ENCODE measurements around the gene CPED1.
A peak's percentile ranks its signal among the peaks of the same experiment; 100 is the strongest.

The CPED1 gene

DNA sequence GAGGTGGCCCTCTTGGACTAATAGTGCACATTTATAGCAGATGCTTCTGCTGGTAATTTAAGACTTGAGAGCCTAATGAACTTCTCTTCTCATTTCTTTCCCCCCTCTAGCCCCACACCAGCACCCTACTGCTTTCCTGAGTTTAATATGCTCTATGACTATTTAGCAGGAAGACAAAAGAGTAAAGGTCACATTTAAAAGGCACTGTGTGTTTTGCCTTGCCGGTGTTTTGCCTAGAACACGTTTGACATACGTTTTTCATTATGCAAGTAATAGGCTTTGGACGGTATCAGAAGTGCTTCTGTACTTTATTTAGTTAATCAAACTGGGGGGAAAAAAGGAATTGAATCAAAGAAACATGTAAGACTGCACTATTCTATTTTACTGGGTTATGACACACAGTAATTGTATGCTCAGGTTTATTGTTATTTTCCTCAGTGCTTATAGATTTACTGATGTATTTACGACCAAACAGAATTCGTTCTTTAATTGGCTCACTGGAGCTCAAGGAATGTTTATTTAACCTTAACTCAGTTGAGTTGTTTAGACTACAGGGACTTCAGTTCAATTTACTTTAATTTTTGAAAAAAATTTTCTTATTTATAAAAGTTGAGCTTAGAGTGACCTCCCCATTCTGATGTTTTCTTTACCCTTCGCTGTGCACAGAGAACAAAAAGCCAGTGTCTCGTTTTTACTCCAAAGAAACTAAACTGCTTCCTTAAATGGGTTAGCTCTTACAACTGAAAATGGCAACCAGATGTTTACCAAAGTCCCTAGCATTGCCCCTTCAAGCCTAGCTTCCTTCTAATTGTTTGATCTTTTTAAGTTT is 35.4 kb downstream of the CPED1 start:
- peak overlapping the region; percentile 2 for H4K8ac ChIP-seq (ENCODE audit: low read length)
- peak overlapping the region; percentile 70 for H3K9ac ChIP-seq (ENCODE audit: low read length)
- H3K14ac ChIP-seq (ENCODE audit: low read length in 2 of 2) = no peak overlapping the region
- H3K4me2 ChIP-seq (ENCODE audit: low read length, poor library complexity, severe bottlenecking) = no peak overlapping the region
- no peaks in the 10 kb centered on the region for H3K4me1 ChIP-seq (ENCODE audit: control insufficient read depth, insufficient read depth, low read depth, low read length)
- no peak overlapping the region for H4K91ac ChIP-seq (ENCODE audit: low read length)
- no peaks in the 10 kb centered on the region for H3K9me3 ChIP-seq (ENCODE audit: control insufficient read depth, low read length)
- peak overlapping the region; percentile 54 for H2BK12ac ChIP-seq (ENCODE audit: low read length in 2 of 2)
- H3K4ac ChIP-seq (ENCODE audit: low read depth in 1 of 2, low read length in 2 of 2) = peak overlapping the region in 1 of 2 experiments; percentile 94
- no peak for DNase-seq
- 17% methylated on average over 6 of the region's 8 CpGs for WGBS
- no peak overlapping the region for H2AFZ ChIP-seq (ENCODE audit: low read depth, low read length)
- H2BK5ac ChIP-seq (ENCODE audit: low read depth, low read length, poor library complexity, severe bottlenecking) = no peak overlapping the region
- H3K27me3 ChIP-seq (ENCODE audit: control insufficient read depth in 1 of 2, insufficient read depth in 1 of 2, low read length in 2 of 2) = no peaks in the 10 kb centered on the region
- H3K27ac ChIP-seq (ENCODE audit: low read length, poor library complexity, severe bottlenecking) = no peak overlapping the region
- no peak overlapping the region for H3K23ac ChIP-seq (ENCODE audit: low read length in 2 of 2)
- peak overlapping the region in 1 of 2 experiments; percentile 0 for H3K4me3 ChIP-seq (ENCODE audit: insufficient read depth in 1 of 2, low read depth in 1 of 2, low read length in 2 of 2)
- H2BK120ac ChIP-seq (ENCODE audit: low read depth, low read length) = peak overlapping the region; percentile 27
- no peaks in the 10 kb centered on the region for H3K79me1 ChIP-seq (replicated peaks; ENCODE audit: low read length, poor library complexity, severe bottlenecking)
- H3K18ac ChIP-seq (ENCODE audit: low read depth in 1 of 2, low read length in 2 of 2) = peak overlapping the region in 1 of 2 experiments; percentile 70
- no peaks in the 10 kb centered on the region for H3K36me3 ChIP-seq (ENCODE audit: control insufficient read depth in 1 of 2, insufficient read depth in 2 of 2, low read depth in 1 of 2, low read length in 2 of 2)
- H2AK5ac ChIP-seq (ENCODE audit: low read length, severe bottlenecking) = no peak overlapping the region
- H2BK15ac ChIP-seq (ENCODE audit: low read depth, poor library complexity, severe bottlenecking) = no peak overlapping the region

DNA sequence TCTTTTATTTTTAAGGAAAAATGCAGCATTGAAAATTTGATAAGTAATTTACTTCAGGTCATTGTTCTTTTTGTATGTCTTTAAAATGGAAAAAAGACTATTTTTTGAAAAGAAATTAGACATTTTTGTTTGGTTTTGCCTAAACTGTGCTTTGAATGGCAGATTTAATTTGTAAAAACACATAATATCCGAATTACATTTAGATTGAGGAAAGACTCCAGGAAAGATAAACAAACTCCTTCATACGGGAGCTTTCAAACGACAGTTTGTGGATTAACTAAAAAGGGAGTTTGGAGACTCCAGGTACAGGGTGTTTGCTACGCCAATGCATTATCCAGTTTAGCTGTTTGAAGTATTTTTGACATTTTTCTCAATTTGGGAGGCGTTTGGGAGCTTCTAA is 36.1 kb downstream of the CPED1 start:
- H3K23ac ChIP-seq (ENCODE audit: low read length in 2 of 2) = no peak overlapping the region
- peak overlapping the region in 1 of 2 experiments; percentile 35 for H3K4me3 ChIP-seq (ENCODE audit: insufficient read depth in 1 of 2, low read depth in 1 of 2, low read length in 2 of 2)
- DNase-seq = no peak
- no peak overlapping the region for H2AK5ac ChIP-seq (ENCODE audit: low read length, severe bottlenecking)
- H3K14ac ChIP-seq (ENCODE audit: low read length in 2 of 2) = no peak overlapping the region
- H2BK12ac ChIP-seq (ENCODE audit: low read length in 2 of 2) = no peak overlapping the region
- H3K9me3 ChIP-seq (ENCODE audit: control insufficient read depth, low read length) = no peaks in the 10 kb centered on the region
- no peak overlapping the region for H4K8ac ChIP-seq (ENCODE audit: low read length)
- no peak overlapping the region for H2BK120ac ChIP-seq (ENCODE audit: low read depth, low read length)
- H3K27ac ChIP-seq (ENCODE audit: low read length, poor library complexity, severe bottlenecking) = no peak overlapping the region
- H3K4me2 ChIP-seq (ENCODE audit: low read length, poor library complexity, severe bottlenecking) = no peak overlapping the region
- no peak overlapping the region for H4K91ac ChIP-seq (ENCODE audit: low read length)
- no peak overlapping the region for H2AFZ ChIP-seq (ENCODE audit: low read depth, low read length)
- no peaks in the 10 kb centered on the region for H3K4me1 ChIP-seq (ENCODE audit: control insufficient read depth, insufficient read depth, low read depth, low read length)
- H3K79me1 ChIP-seq (replicated peaks; ENCODE audit: low read length, poor library complexity, severe bottlenecking) = no peaks in the 10 kb centered on the region
- no peaks in the 10 kb centered on the region for H3K36me3 ChIP-seq (ENCODE audit: control insufficient read depth in 1 of 2, insufficient read depth in 2 of 2, low read depth in 1 of 2, low read length in 2 of 2)
- 46% methylated on average over 3 of the region's 5 CpGs for WGBS
- no peak overlapping the region for H2BK15ac ChIP-seq (ENCODE audit: low read depth, poor library complexity, severe bottlenecking)
- H2BK5ac ChIP-seq (ENCODE audit: low read depth, low read length, poor library complexity, severe bottlenecking) = no peak overlapping the region
- H3K18ac ChIP-seq (ENCODE audit: low read depth in 1 of 2, low read length in 2 of 2) = no peak overlapping the region
- H3K4ac ChIP-seq (ENCODE audit: low read depth in 1 of 2, low read length in 2 of 2) = peak overlapping the region in 1 of 2 experiments; percentile 41
- H3K27me3 ChIP-seq (ENCODE audit: control insufficient read depth in 1 of 2, insufficient read depth in 1 of 2, low read length in 2 of 2) = no peaks in the 10 kb centered on the region
- H3K9ac ChIP-seq (ENCODE audit: low read length) = peak overlapping the region; percentile 70

DNA sequence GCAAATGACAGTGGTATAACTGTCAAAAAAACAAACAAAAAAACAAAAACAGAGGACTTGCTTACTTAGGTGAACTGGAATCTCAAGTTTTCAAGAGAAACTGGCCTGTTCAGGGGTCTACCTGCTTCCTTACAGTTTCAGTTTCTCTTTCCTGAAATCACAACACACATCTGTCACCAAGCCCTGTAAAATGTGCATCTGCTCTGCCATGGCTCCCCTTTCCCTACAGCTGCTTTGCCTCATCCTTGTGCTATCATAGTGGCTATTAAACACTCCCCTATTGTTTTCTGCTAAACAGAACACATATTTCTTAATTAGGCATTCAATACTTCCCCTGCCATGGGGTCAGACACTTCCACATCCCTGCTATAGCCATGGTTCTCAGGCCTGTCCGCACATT is 37.6 kb downstream of the CPED1 start:
- Histone ChIP-seq H3K23ac (ENCODE audit: low read length in 2 of 2) (no peak overlapping the region), H3K4me1 (ENCODE audit: control insufficient read depth, insufficient read depth, low read depth, low read length) (no peaks in the 10 kb centered on the region), H2AFZ (ENCODE audit: low read depth, low read length) (no peak overlapping the region), H3K4me2 (ENCODE audit: low read length, poor library complexity, severe bottlenecking) (no peak overlapping the region), H3K18ac (ENCODE audit: low read depth in 1 of 2, low read length in 2 of 2) (peak overlapping the region in 1 of 2 experiments; percentile 72), H3K4me3 (ENCODE audit: insufficient read depth in 1 of 2, low read depth in 1 of 2, low read length in 2 of 2) (no peak overlapping the region), H2AK5ac (ENCODE audit: low read length, severe bottlenecking) (peak overlapping the region; percentile 31), H2BK5ac (ENCODE audit: low read depth, low read length, poor library complexity, severe bottlenecking) (no peak overlapping the region), H2BK15ac (ENCODE audit: low read depth, poor library complexity, severe bottlenecking) (no peak overlapping the region), H3K9ac (ENCODE audit: low read length) (no peak overlapping the region), H4K91ac (ENCODE audit: low read length) (peak overlapping the region; percentile 73), H2BK120ac (ENCODE audit: low read depth, low read length) (no peak overlapping the region), H3K14ac (ENCODE audit: low read length in 2 of 2) (no peak overlapping the region), H3K4ac (ENCODE audit: low read depth in 1 of 2, low read length in 2 of 2) (no peak overlapping the region), H3K27me3 (ENCODE audit: control insufficient read depth in 1 of 2, insufficient read depth in 1 of 2, low read length in 2 of 2) (no peaks in the 10 kb centered on the region), H3K9me3 (ENCODE audit: control insufficient read depth, low read length) (no peaks in the 10 kb centered on the region), H2BK12ac (ENCODE audit: low read length in 2 of 2) (peak overlapping the region; percentile 21 to 86), H4K8ac (ENCODE audit: low read length) (peak overlapping the region; percentile 14), H3K27ac (ENCODE audit: low read length, poor library complexity, severe bottlenecking) (no peak overlapping the region), H3K36me3 (ENCODE audit: control insufficient read depth in 1 of 2, insufficient read depth in 2 of 2, low read depth in 1 of 2, low read length in 2 of 2) (no peaks in the 10 kb centered on the region), H3K79me1 (replicated peaks; ENCODE audit: low read length, poor library complexity, severe bottlenecking) (no peaks in the 10 kb centered on the region)
- DNase-seq = no peak
- WGBS = 100% methylated on average over 1 of the region's 1 CpG

DNA sequence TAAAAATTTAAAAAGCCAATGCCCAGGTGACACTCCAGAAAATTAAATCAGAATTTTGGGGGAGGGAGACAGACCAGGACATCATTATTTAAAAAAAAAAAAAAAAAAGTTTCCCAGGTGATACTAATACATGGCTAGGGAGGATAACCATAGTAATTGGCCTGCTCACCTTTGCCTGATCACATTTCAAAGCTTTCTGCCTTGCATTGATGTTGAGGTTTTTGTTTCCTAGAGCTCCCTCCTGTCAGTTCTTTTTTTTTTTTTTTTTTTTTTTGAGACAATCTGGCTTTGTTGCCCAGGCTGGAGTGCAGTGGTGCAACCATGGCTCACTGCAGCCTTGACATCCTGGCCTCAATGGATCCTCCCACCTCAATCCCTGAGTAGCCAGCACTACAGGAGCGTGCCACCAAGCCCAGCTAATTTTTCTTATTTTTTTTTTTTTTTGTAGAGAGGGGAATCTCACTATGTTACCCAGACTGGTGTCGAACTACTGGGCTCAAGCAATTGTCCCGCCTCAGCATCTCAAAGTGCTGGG is 38.1 kb downstream of the CPED1 start:
- no peaks in the 10 kb centered on the region for H3K36me3 ChIP-seq (ENCODE audit: control insufficient read depth in 1 of 2, insufficient read depth in 2 of 2, low read depth in 1 of 2, low read length in 2 of 2)
- H2BK12ac ChIP-seq (ENCODE audit: low read length in 2 of 2) = no peak overlapping the region
- WGBS = 100% methylated on average over 3 of the region's 3 CpGs
- no peaks in the 10 kb centered on the region for H3K27me3 ChIP-seq (ENCODE audit: control insufficient read depth in 1 of 2, insufficient read depth in 1 of 2, low read length in 2 of 2)
- H4K8ac ChIP-seq (ENCODE audit: low read length) = no peak overlapping the region
- H3K18ac ChIP-seq (ENCODE audit: low read depth in 1 of 2, low read length in 2 of 2) = no peak overlapping the region
- H2BK15ac ChIP-seq (ENCODE audit: low read depth, poor library complexity, severe bottlenecking) = no peak overlapping the region
- no peak overlapping the region for H3K4ac ChIP-seq (ENCODE audit: low read depth in 1 of 2, low read length in 2 of 2)
- no peak overlapping the region for H3K14ac ChIP-seq (ENCODE audit: low read length in 2 of 2)
- H3K79me1 ChIP-seq (replicated peaks; ENCODE audit: low read length, poor library complexity, severe bottlenecking) = no peaks in the 10 kb centered on the region
- DNase-seq = no peak
- no peak overlapping the region for H3K9ac ChIP-seq (ENCODE audit: low read length)
- no peak overlapping the region for H4K91ac ChIP-seq (ENCODE audit: low read length)
- no peak overlapping the region for H3K4me3 ChIP-seq (ENCODE audit: insufficient read depth in 1 of 2, low read depth in 1 of 2, low read length in 2 of 2)
- no peaks in the 10 kb centered on the region for H3K4me1 ChIP-seq (ENCODE audit: control insufficient read depth, insufficient read depth, low read depth, low read length)
- H3K27ac ChIP-seq (ENCODE audit: low read length, poor library complexity, severe bottlenecking) = no peak overlapping the region
- H3K9me3 ChIP-seq (ENCODE audit: control insufficient read depth, low read length) = no peaks in the 10 kb centered on the region
- H2AFZ ChIP-seq (ENCODE audit: low read depth, low read length) = no peak overlapping the region
- no peak overlapping the region for H2BK120ac ChIP-seq (ENCODE audit: low read depth, low read length)
- no peak overlapping the region for H2BK5ac ChIP-seq (ENCODE audit: low read depth, low read length, poor library complexity, severe bottlenecking)
- no peak overlapping the region for H3K4me2 ChIP-seq (ENCODE audit: low read length, poor library complexity, severe bottlenecking)
- no peak overlapping the region for H3K23ac ChIP-seq (ENCODE audit: low read length in 2 of 2)
- no peak overlapping the region for H2AK5ac ChIP-seq (ENCODE audit: low read length, severe bottlenecking)

Measured in mesenchymal stem cell (in vitro differentiated cells and primary cell).